Keratinocyte (primary cell): Measurements from ENCODE around the gene VPS18.

Source experiments
- CTCF ChIP-seq, 3 experiments: IDR thresholded peaks in 1 of 3; conservative IDR thresholded peaks in 1 of 3; optimal IDR thresholded peaks in 1 of 3; 2 replicates in 2 of 3; 3 replicates in 1 of 3; pipeline versions ENCODE3 to v1.5.1; 2011; ENCODE audit warnings: low read length in 3 of 3, mild to moderate bottlenecking in 3 of 3, moderate library complexity in 2 of 3, control low read depth in 1 of 3, inconsistent platforms in 1 of 3; ENCODE audit not compliant: insufficient read depth in 2 of 3; ENCODE audit errors: extremely low read depth in 1 of 3
- EZH2 ChIP-seq: IDR thresholded peaks from one replicate; pipeline ENCODE4 v1.6.1; 2012; ENCODE audit warnings: inconsistent platforms, mild to moderate bottlenecking, low read length, moderate library complexity

- TF ChIP-seq CTCF (optimal IDR thresholded peaks at IDR 0.05 in 1 of 3, IDR thresholded peaks at IDR 0.05 in 1 of 3, conservative IDR thresholded peaks at IDR 0.05 in 1 of 3; ENCODE audit: extremely low read depth in 1 of 3, insufficient read depth in 2 of 3, low read length in 3 of 3) (no peak), EZH2 (no peak)
Measured at GRCh38 chr15:40917585-40917984, 23.3 kb downstream of the VPS18 start.
